Esophagus muscularis mucosa (tissue), 4 donors: ENCODE data around the gene NDUFS8. TPM values are rescaled to one million over a fixed set of nuclear protein-coding genes. Genes with fewer than 3 reads are reported as not detected.
"Not testable (repeated sequence)": the region's sequence is repeated elsewhere in the genome, so short reads cannot be mapped to it uniquely, and the experiment has no call there.

ENCODE experiments used
- DNase-seq: peaks from one replicate; pipeline ENCODE4 v3.0.0-alpha.2; 2017; ENCODE audit errors: extremely low spot score
- H3K27ac ChIP-seq, 4 donors: fragments of 200-600 bp; sonication (generic); replicated peaks in 1 of 4; 1 replicate in 3 of 4; 2 replicates in 1 of 4; pipeline ENCODE4 v1.5.1; 2016 to 2019; ENCODE audit warnings: mild to moderate bottlenecking in 1 of 4
- H3K27me3 ChIP-seq, 4 donors: fragments of 200-600 bp; sonication (generic); one replicate each; pipeline versions ENCODE4 v1.5.1 to v1.6.0; 2016 to 2019
- H3K36me3 ChIP-seq, 4 donors: fragments of 200-600 bp; sonication (generic); one replicate each; pipeline ENCODE4 v1.5.1; 2016 to 2019
- H3K4me1 ChIP-seq, 4 donors: fragments of 200-600 bp; sonication (generic); one replicate each; pipeline ENCODE4 v1.5.1; 2016 to 2019
- H3K4me3 ChIP-seq, 4 donors: fragments of 200-600 bp; sonication (generic); 1 replicate in 2 of 4; 2 replicates in 2 of 4; pipeline ENCODE4 v1.5.1; 2016 to 2019; ENCODE audit warnings: mild to moderate bottlenecking in 4 of 4, moderate library complexity in 1 of 4
- H3K9me3 ChIP-seq, 4 donors: fragments of 200-600 bp; sonication (generic); 1 replicate in 3 of 4; 2 replicates in 1 of 4; pipeline ENCODE4 v1.5.1; 2016 to 2019
- CTCF ChIP-seq, 3 experiments: fragments of 200-600 bp in 2 of 3; fragments of 450-650 bp in 1 of 3; sonication (generic) in 2 of 3; IDR thresholded peaks; one replicate each; pipeline ENCODE4 v1.5.1; 2017 to 2019; ENCODE audit warnings: antibody characterized with exemption in 3 of 3, mild to moderate bottlenecking in 2 of 3, moderate library complexity in 1 of 3
- EP300 ChIP-seq: sonication (generic); formaldehyde crosslinking; IDR thresholded peaks from one replicate; pipeline ENCODE4 v1.6.1; 2017; ENCODE audit warnings: antibody characterized with exemption
- POLR2AphosphoS5 ChIP-seq, 2 donors: sonication (generic); formaldehyde crosslinking; IDR thresholded peaks; one replicate each; pipeline ENCODE4 v1.6.1; 2017; ENCODE audit warnings: antibody characterized with exemption in 2 of 2
- WGBS: methylation state at CpG from one replicate; pipeline ENCODE4 v1.1.5; 2018; 5-methylcytosine and 5-hydroxymethylcytosine counted together
- intact Hi-C: fragments of 100-400 bp; cut with DNase I; formaldehyde crosslinking; loops from one replicate; pipeline ENCODE4 v1.15.1; 2023
- total RNA-seq, 4 donors: library from RNA; depleted of rRNA; stranded (reverse); fragments of >200 nt; gene quantifications; one replicate each; pipeline versions ENCODE4 v1.1.0 to v1.2.1, GENCODE V29; 2016

The NDUFS8 gene
- 100 to 1,000 TPM; 178 to 271 (median 198) TPM for total RNA-seq

GRCh38 chr11:68030318-68031143 is at the start of gene NDUFS8:
Gene NDUFS8, plus strand, starts transcription at chr11:68030681. Its CDS starts 1,471 bp downstream, at chr11:68032152.
- Histone ChIP-seq H3K36me3 (peaks cover 15 to 50% (median 27%) of the 10 kb centered on the region in 4 donors), H3K9me3 (no peaks in the 10 kb centered on the region), H3K27ac (peak within 1 kb of the TSS; percentile 90 to 95 (median 92)), H3K4me1 (peaks cover 32 to 41% (median 37%) of the 10 kb centered on the region in 4 donors), H3K4me3 (peak within 1 kb of the TSS; percentile 76 to 99 (median 86)), H3K27me3 (no peaks in the 10 kb centered on the region)
- intact Hi-C loops = no loop called here
- under 1% methylated on average over 30 of the region's 56 CpGs for WGBS
- DNase-seq = peak; percentile 99
- no peak for TF ChIP-seq CTCF (IDR thresholded peaks at IDR 0.05)
- TF ChIP-seq POLR2AphosphoS5 (IDR thresholded peaks at IDR 0.05) = peak; percentile 79 to 88

GRCh38 chr11:67981226-67981625 is 49.3 kb upstream of the NDUFS8 start:
- H3K27ac ChIP-seq, H3K4me3 ChIP-seq, intact Hi-C loops, H3K4me1 ChIP-seq, H3K9me3 ChIP-seq, DNase-seq, H3K36me3 ChIP-seq: not testable (repeated sequence)
- WGBS = 92% methylated on average over 8 of the region's 10 CpGs
- H3K27me3 ChIP-seq = peaks cover 0 to 31% (median 0%) of the 10 kb centered on the region in 4 donors

GRCh38 chr11:67982255-67982857 is 48.1 kb upstream of the NDUFS8 start:
- peaks cover 0 to 28% (median 0%) of the 10 kb centered on the region in 4 donors for H3K27me3 ChIP-seq
- DNase-seq, H3K27ac ChIP-seq, H3K4me1 ChIP-seq, intact Hi-C loops, H3K36me3 ChIP-seq, H3K9me3 ChIP-seq, H3K4me3 ChIP-seq: not testable (repeated sequence)
- WGBS = 77% methylated on average over 17 of the region's 17 CpGs

GRCh38 chr11:67983951-67984350 is 46.5 kb upstream of the NDUFS8 start:
- Histone ChIP-seq H3K4me3 (no peak overlapping the region), H3K27me3 (peaks cover 0 to 14% (median 0%) of the 10 kb centered on the region in 4 donors), H3K36me3 (no peaks in the 10 kb centered on the region), H3K9me3 (no peaks in the 10 kb centered on the region), H3K4me1 (no peaks in the 10 kb centered on the region), H3K27ac (no peak overlapping the region)
- no peak for DNase-seq
- no peak for TF ChIP-seq EP300
- WGBS = 80% methylated on average over 27 of the region's 29 CpGs
- intact Hi-C loops = no loop called here

GRCh38 chr11:67985302-67985701 is 45.2 kb upstream of the NDUFS8 start:
- H3K36me3 ChIP-seq, H3K27ac ChIP-seq, H3K4me1 ChIP-seq, H3K4me3 ChIP-seq, DNase-seq, H3K9me3 ChIP-seq, intact Hi-C loops: not testable (repeated sequence)
- 90% methylated on average over 6 of the region's 6 CpGs for WGBS
- peaks cover 0 to 20% (median 0%) of the 10 kb centered on the region in 4 donors for H3K27me3 ChIP-seq

- H3K4me3 ChIP-seq = peak overlapping the region; percentile 32 to 42 (median 38)
- peaks cover 8 to 13% (median 12%) of the 10 kb centered on the region in 4 donors for H3K4me1 ChIP-seq
- DNase-seq, intact Hi-C loops, H3K9me3 ChIP-seq, H3K36me3 ChIP-seq, H3K27ac ChIP-seq: not testable (repeated sequence)
- WGBS = 29% methylated on average over 10 of the region's 58 CpGs
- H3K27me3 ChIP-seq = peaks cover 0 to 35% (median 5%) of the 10 kb centered on the region in 4 donors
These were observed 39.7 kb upstream of the NDUFS8 start for GRCh38 chr11:67990546-67991346.

- H3K4me1 ChIP-seq = peaks cover 8 to 13% (median 12%) of the 10 kb centered on the region in 4 donors
- peaks cover 0 to 14% (median 0%) of the 10 kb centered on the region in 4 donors for H3K36me3 ChIP-seq
- H3K27ac ChIP-seq, DNase-seq, H3K9me3 ChIP-seq, intact Hi-C loops: not testable (repeated sequence)
- WGBS = 25% methylated on average over 24 of the region's 70 CpGs
- H3K27me3 ChIP-seq = peaks cover 0 to 35% (median 5%) of the 10 kb centered on the region in 4 donors
- H3K4me3 ChIP-seq = peak overlapping the region; percentile 32 to 42 (median 38)
These were observed 38.9 kb upstream of the NDUFS8 start for GRCh38 chr11:67991347-67992121.
